ENCODE data around the gene FAM89B. TPM values are rescaled to one million over a fixed set of nuclear protein-coding genes. Genes with fewer than 3 reads are reported as not detected.

The FAM89B gene
- total RNA-seq, 1 experiment from 2014 or later, result 102 TPM

DNA sequence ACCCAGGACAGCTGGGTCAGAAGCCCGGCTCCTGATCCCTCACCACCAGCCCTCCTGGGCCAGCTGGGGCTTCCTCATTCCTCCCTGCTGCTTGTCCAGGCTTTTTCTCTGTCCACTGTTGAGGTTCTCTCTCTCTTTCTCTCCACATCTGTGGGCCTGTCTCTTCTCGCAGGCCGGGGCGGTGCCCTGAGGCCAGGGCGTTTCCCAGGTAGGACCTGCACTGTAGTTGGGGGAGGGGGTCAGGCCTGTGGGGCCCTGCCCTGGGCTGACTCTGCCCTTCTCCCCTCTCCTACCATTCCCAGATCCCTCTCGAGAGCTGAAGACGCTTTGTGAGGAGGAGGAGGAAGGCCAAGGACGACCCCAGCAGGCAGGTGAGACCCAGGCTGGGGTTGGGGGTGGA is 8.4 kb downstream of the FAM89B start:
- no peak overlapping the region for H3K27ac ChIP-seq (ENCODE audit: low read length)
- in situ Hi-C loops (cut with HindIII; ENCODE audit: low pct_unique_long_range_greater_than_20kb, low sequenced_read_pairs) (no loop called here), intact Hi-C loops (cut with micrococcal nuclease; ENCODE audit: unreplicated experiment) (no loop called here)
- H3K4me1 ChIP-seq (ENCODE audit: control insufficient read depth, insufficient read depth, low read length), result peaks cover 21% of the 10 kb centered on the region
- ATAC-seq, result no peak
- CTCF ChIA-PET, result no interaction called here
- no peaks in the 10 kb centered on the region for H3K27me3 ChIP-seq (ENCODE audit: control insufficient read depth, insufficient read depth, low read length)
- H3K36me3 ChIP-seq (ENCODE audit: control insufficient read depth, insufficient read depth, low read length), result peaks cover 1% of the 10 kb centered on the region; the same call in 1 of the 2 replicates
- POLR2A ChIA-PET, result interaction anchor here (0.6 kb wide), 1 partner anchor 8 kb away, joined by 7 read pairs; the partner anchor contains the start of gene FAM89B
- TF ChIP-seq SIN3A (IDR thresholded peaks at IDR 0.05; ENCODE audit: borderline replicate concordance, insufficient read depth, low read depth, low read length) (no peak), POLR2AphosphoS5 (IDR thresholded peaks at IDR 0.05; ENCODE audit: low read depth, low read length) (no peak), TCF7L2 (IDR thresholded peaks at IDR 0.05; ENCODE audit: low read depth, low read length) (no peak)
- TF ChIP-seq, protein P1, sequence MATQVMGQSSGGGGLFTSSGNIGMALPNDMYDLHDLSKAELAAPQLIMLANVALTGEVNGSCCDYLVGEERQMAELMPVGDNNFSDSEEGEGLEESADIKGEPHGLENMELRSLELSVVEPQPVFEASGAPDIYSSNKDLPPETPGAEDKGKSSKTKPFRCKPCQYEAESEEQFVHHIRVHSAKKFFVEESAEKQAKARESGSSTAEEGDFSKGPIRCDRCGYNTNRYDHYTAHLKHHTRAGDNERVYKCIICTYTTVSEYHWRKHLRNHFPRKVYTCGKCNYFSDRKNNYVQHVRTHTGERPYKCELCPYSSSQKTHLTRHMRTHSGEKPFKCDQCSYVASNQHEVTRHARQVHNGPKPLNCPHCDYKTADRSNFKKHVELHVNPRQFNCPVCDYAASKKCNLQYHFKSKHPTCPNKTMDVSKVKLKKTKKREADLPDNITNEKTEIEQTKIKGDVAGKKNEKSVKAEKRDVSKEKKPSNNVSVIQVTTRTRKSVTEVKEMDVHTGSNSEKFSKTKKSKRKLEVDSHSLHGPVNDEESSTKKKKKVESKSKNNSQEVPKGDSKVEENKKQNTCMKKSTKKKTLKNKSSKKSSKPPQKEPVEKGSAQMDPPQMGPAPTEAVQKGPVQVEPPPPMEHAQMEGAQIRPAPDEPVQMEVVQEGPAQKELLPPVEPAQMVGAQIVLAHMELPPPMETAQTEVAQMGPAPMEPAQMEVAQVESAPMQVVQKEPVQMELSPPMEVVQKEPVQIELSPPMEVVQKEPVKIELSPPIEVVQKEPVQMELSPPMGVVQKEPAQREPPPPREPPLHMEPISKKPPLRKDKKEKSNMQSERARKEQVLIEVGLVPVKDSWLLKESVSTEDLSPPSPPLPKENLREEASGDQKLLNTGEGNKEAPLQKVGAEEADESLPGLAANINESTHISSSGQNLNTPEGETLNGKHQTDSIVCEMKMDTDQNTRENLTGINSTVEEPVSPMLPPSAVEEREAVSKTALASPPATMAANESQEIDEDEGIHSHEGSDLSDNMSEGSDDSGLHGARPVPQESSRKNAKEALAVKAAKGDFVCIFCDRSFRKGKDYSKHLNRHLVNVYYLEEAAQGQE (IDR thresholded peaks at IDR 0.05; ENCODE audit: insufficient read depth in 1 of 2, low read depth in 2 of 2, low read length in 1 of 2), result no peak
- TF ChIP-seq, protein P2, sequence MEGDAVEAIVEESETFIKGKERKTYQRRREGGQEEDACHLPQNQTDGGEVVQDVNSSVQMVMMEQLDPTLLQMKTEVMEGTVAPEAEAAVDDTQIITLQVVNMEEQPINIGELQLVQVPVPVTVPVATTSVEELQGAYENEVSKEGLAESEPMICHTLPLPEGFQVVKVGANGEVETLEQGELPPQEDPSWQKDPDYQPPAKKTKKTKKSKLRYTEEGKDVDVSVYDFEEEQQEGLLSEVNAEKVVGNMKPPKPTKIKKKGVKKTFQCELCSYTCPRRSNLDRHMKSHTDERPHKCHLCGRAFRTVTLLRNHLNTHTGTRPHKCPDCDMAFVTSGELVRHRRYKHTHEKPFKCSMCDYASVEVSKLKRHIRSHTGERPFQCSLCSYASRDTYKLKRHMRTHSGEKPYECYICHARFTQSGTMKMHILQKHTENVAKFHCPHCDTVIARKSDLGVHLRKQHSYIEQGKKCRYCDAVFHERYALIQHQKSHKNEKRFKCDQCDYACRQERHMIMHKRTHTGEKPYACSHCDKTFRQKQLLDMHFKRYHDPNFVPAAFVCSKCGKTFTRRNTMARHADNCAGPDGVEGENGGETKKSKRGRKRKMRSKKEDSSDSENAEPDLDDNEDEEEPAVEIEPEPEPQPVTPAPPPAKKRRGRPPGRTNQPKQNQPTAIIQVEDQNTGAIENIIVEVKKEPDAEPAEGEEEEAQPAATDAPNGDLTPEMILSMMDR (IDR thresholded peaks at IDR 0.05), result no peak
- no peak for DNase-seq (ENCODE audit: low read depth, low spot score)
- no TSS peak for BruUV-seq (replicated peaks)
- no peak overlapping the region for H3K4me3 ChIP-seq (ENCODE audit: low read depth in 2 of 2, low read length in 2 of 2)
- H3K9me3 ChIP-seq (ENCODE audit: control insufficient read depth, insufficient read depth, low read depth, low read length), result no peaks in the 10 kb centered on the region

DNA sequence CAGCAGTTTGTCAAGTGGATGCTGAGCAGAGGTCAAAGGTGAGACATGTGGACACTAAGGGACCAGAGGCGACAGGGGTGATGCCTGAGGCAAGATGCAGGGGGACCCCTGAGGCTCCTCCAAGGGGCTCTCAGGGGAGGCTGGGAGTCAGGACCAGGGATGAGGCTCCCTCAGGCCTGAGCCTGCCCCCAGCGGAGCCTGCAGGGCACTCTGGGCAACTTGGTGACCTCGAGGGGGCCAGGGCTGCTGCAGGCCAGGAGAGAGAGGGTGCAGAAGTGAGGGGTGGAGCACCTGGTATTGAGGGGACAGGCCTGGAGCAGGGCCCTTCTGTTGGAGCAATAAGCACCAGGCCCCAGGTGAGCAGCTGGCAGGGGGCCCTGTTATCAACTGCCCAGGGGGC is 9.6 kb downstream of the FAM89B start:
- H3K36me3 ChIP-seq (ENCODE audit: control insufficient read depth, insufficient read depth, low read length), result peaks cover 3% of the 10 kb centered on the region; the same call in 1 of the 2 replicates
- CTCF ChIA-PET, result no interaction called here
- in situ Hi-C loops (cut with HindIII; ENCODE audit: low pct_unique_long_range_greater_than_20kb, low sequenced_read_pairs), result no loop called here
- TF ChIP-seq, protein P2 (IDR thresholded peaks at IDR 0.05), result no peak
- TF ChIP-seq SIN3A (IDR thresholded peaks at IDR 0.05; ENCODE audit: borderline replicate concordance, insufficient read depth, low read depth, low read length), result no peak
- no peak for TF ChIP-seq TCF7L2 (IDR thresholded peaks at IDR 0.05; ENCODE audit: low read depth, low read length)
- TF ChIP-seq, protein P1 (IDR thresholded peaks at IDR 0.05; ENCODE audit: insufficient read depth in 1 of 2, low read depth in 2 of 2, low read length in 1 of 2), result no peak
- no peak for TF ChIP-seq POLR2AphosphoS5 (IDR thresholded peaks at IDR 0.05; ENCODE audit: low read depth, low read length)
- no TSS peak for BruUV-seq (replicated peaks)
- POLR2A ChIA-PET, result no interaction called here
- intact Hi-C loops (cut with micrococcal nuclease; ENCODE audit: unreplicated experiment), result no loop called here
- H3K9me3 ChIP-seq (ENCODE audit: control insufficient read depth, insufficient read depth, low read depth, low read length), result no peaks in the 10 kb centered on the region
- no peak for ATAC-seq
- peaks cover 21% of the 10 kb centered on the region for H3K4me1 ChIP-seq (ENCODE audit: control insufficient read depth, insufficient read depth, low read length)
- H3K4me3 ChIP-seq (ENCODE audit: low read depth in 2 of 2, low read length in 2 of 2), result no peak overlapping the region
- H3K27ac ChIP-seq (ENCODE audit: low read length), result no peak overlapping the region
- H3K27me3 ChIP-seq (ENCODE audit: control insufficient read depth, insufficient read depth, low read length), result no peaks in the 10 kb centered on the region
- DNase-seq (ENCODE audit: low read depth, low spot score), result no peak
